ENCODE measurements around the gene USP24.
"Not testable (repeated sequence)": the region's sequence is repeated elsewhere in the genome, so short reads cannot be mapped to it uniquely, and the experiment has no call there.

Gene USP24

DNA sequence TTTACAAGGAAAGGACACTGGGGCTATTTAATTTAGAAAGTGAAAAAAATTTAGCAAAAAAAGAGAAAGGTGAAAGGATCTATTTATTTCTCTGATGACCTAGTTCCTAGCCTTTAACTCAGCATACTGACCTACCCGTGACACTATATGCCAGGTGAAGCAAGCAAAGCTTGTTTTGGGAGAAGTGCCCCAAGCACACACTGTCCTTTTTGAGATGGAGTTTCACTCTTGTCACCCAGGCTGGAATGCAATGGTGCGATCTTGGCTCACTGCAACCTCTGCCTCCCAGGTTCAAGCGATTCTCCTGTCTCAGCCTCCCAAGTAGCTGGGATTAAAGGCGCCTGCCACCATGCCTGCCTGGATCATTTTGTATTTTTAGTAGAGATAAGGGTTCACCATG is 14.6 kb upstream of the USP24 start:
- not testable (repeated sequence) for DNase-seq (ENCODE audit: low spot score)

DNA sequence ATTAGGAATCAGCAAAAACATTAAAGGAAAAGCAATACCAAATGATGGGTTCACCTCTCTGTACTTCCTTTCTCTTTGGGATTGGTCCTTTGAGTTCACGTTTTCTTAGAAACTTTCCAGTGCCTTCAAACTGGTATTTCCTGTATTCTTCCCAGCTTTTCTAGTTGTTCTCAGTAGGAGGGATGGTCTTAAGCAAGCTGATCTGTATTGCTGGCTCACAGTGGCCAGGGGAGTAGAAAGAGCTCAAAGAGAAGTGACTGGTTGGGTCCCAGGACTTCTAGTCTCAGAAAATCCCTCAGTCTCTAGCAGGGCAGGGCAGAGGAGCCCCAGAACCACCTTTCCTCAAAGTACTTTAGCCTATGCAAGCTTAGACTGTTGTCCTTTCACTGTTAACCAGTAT is 10.1 kb upstream of the USP24 start:
- no peak for DNase-seq (ENCODE audit: low spot score)

DNA sequence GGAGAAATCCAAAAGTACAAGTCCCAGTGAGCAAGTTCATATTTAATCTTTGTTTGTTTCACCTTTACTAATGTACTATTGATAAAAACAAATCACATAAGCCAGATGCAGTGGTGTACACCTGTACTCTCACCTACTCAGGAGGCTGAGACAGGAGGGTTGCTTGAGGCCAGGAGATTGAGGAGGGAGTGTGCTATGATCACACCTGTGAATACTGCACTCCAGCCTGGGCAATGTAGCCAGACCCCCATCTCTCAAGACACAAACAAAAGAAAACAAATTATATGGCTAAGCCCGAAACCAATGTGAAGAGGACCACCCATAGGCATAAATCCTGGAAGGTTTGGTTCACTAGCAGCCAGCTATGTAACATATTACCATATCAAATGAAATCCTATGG is 9.6 kb upstream of the USP24 start:
- no peak for DNase-seq (ENCODE audit: low spot score)

DNA sequence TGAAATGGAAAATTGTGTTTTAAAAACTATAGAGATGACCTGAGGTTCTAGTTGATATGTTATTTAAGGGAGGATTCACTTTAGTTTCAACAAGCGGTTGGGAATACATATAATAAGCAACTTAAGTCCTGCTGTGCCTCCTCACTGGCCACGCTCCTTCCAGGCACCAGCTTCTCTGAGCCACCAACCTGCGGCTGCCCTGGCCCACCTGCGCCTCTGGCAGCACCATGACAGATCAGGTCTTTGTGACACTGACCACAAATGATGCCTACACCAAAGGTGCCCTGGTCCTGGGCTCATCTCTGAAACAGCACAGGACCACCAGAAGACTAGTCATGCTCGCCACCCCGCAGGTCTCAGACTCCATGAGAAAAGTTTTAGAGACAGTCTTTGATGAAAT is 7.0 kb upstream of the USP24 start:
- no peak for DNase-seq (ENCODE audit: low spot score)

DNA sequence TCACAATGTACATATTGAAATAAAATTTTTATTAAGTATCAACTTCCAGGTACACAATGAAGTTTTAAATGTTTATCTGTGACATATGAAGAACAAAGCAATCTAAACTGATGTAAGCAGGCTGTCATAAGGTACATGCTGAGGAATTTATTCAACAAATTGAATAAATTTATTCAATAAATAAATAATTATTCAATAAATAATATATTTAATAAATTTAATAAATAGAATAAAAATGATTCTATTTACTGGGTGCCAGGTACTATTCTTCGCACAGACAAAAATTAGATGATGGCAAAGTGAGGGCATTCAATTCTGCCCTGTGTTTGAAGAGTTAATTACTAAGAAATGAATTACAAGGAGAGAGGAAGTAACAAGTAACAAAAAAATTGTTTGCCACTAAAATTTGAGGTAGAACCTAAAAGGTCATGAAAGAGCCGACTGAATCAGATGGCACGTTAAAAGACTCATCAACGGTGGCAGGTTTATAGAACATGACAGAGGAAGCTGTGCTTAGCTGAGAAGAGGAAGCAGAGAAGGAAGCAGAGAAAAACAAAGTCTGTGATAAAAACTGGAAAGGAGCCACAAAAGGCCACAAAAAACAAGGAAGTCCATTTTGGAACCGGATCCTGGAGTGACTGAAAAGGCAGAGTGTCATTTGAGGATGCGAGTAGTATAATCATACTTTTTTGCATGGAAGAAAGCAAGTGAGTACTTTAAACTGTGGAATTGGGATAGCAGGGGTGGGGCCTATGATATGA is 2.2 kb upstream of the USP24 start:
- DNase-seq (ENCODE audit: low spot score), result no peak

DNA sequence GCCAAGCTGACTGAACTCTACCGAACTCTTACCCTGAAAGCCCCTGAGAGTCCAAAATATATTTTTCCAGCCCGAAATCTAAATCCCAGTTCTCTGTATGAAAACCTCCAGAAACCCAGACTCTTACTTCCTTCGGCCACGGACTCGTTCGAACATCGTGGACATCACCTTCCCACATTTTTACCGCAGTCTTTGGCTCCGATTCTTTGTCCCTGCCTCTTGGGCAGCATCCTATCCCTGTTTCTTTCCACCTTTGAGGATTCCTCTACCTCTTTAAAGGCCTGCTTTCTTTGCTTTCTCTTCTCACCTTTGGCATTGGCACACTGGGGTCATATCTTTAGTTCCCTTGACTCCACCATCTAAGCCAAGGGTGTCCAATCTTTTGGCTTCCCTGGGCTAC is 932 bp upstream of the USP24 start:
- no peak for DNase-seq (ENCODE audit: low spot score)

DNA sequence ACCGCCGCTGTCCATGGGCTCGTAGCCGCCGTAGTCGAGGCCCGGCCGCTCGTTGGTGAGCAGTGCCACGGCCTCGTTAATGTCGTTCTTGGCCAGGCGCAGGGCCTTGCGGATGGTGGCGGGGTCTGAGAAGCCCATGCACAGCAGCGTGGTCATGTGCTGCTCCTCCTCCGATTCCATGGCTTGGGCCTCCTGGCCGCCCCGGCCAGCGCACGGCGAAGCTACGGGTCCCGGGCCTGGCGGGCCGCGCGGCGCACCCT is 300 bp downstream of the USP24 start:
- DNase-seq (ENCODE audit: low spot score), result no peak

DNA sequence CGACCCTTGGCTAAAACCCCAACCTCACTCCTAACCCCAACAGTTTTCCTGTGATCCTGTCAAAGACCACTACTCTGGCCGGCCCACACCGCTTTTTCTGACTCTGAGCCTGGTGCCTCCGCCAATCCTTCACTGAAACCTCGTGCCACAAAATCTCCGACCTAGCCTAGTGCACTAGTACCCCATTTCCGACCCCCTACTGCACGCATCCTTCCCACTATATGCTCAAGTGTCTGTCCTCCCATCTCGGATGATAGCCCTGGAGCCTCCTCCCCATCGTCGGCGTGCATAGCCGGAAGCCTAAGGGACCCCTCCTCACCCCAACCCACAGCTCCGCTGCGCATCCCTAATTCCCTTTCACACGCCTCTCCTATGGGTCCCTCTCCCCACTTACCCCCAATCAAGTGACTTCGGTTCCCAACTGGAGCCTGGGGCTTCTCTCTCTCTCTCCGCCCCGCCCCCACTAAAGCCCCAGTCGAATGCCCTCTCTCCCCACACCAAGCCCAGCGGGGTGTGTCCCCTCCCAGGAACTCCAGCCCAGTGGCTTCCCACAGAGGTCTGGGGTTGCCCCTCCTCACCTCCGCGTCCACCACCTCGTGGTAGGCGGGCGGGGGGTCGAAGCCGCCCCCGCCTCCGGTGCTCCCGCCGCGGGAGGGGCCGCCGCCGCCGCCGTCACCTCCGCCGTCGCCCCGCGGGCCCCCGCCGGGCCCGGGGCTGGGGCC is 791 bp downstream of the USP24 start:
- DNase-seq (ENCODE audit: low spot score), result no peak

DNA sequence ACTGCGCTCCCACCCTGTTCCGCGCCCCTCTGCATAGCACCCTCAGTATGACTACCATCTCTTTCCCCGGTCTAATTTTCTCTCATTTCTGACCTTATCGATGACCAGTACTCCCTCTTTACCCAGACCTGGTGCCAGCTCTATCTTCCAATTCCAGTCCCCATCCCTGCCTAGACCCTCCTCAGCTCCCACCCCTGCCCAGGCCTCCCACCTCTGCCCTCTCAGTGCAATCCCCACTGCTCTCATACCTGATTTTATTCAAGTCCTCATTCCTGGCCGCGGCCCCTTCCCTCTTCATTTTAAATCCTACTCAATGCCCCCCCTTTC is 1.3 kb downstream of the USP24 start:
- DNase-seq (ENCODE audit: low spot score), result no peak

DNA sequence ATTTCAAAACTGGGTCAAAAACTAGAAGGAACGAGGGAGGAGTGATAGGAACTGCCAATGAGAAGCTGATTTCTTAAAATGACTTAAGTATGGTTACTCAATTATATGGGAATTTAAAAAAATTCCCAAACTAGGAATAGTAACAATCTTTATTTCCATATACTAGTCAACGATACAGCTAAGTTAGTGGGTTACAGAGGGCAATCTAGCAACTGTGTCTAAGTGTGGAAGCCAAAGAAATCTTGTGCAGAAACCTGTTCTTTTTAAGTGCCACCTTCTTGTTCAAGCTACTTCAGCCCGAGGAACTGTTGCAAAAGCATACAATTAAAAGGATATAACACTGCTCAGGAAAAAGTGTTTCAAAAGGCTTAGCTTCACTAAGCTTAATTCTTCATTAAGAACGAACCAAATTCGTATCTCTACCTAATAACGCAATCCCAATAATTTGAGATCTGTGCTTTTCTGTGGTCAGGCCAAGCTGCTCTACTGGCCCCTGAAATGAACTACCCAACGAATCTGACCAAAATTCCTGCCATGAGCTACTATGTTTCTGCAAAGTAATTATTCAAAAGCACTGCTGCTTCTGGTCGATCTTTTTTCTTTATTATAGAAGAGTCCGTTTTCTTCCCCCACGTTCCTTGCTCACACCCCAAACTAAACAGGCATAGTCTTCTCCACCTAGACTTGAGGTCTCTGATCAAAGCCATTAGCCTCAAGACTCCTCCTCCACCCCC is 1.8 kb downstream of the USP24 start:
- DNase-seq (ENCODE audit: low spot score), result no peak

DNA sequence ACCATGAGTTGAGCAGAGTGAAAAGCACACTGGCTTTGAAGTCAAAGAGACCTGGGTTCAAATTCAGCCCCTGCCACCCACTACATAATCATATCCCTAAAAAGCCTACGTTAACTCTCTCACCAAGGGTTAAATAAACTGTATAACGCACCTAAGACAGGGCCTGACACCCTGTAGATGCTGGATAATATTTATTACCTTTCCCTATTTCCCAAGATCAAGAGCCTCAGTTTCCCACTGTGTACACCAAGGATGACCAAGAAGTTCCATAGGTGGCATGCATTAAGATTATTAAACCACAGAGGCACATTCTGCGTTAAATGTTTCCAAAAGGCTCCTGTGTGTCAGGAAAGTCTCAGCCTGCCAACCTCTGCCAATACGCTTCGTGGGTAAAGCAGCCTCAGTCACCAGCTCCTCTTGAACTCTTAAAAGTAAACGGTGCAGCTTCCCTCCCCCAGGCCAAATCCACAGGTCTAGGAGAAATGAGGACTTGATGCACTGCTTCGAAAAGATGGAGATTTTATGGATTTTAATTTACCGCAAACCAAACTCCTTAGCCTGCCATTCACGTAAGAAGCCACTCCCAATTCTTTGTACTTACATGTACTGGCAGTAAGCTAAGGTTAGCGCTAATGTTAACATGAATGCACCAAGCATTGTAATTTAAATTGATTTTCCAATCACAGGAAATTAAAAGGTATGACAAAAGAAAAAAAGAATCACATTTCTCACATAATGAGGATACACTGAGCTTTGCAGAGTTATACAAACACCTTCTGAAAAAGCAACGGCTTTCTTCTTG is 2.6 kb downstream of the USP24 start:
- DNase-seq (ENCODE audit: low spot score), result no peak

DNA sequence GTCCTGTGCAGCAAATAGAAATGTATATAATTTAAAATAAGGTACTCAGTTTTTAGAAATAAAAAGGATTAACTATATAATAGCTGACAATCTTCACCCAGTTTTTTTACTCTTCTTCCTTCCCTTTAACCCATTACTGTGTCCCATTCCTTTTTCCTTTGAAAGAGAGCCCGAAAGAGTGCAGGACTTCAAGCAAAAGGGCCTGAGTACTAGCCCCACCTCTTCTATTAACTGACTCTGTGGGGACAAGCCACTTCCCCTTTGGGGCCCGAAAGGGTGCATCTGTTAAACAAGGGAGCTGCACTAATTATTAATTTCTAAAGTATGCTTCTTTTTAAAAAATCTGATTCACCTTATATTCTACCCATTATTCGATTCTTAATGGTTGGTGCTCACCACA is 3.3 kb downstream of the USP24 start:
- DNase-seq (ENCODE audit: low spot score), result no peak

DNA sequence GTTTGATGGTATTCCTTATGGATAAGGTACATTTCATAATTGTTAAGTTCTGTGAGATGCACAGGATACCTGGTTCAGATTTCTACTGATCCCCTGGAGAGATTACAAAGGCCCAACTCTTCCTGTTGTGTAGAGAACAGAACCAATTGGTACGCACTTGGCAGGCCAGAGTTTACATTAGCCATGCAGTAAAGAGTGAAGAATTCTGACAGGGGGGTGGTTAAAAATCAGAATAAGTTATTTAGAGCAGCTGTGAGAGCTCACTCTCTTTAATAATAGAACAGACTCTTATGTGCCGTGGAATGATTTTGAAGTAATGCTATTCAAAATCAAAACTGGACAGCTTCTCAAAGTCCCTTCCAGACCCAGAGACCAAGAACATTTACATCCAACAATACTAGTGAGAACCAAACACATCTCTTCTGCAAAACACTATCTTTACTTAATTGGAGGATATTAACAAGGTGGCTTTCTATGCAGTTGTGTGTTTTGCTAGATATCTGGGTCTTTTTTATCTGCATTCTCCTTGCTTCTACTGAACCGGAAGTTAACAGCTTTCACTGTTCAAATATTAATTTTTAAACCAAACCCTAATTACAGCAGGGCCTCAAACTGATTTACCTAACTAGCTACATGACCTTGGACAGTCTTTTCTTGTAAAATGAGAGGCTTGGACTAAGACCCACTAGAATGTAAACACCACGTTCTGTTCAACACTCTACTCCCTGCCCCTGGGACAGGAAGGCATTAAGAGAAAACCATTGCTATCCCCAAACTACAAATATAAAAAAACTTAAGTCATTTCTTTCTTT is 4.0 kb downstream of the USP24 start:
- DNase-seq (ENCODE audit: low spot score), result no peak

DNA sequence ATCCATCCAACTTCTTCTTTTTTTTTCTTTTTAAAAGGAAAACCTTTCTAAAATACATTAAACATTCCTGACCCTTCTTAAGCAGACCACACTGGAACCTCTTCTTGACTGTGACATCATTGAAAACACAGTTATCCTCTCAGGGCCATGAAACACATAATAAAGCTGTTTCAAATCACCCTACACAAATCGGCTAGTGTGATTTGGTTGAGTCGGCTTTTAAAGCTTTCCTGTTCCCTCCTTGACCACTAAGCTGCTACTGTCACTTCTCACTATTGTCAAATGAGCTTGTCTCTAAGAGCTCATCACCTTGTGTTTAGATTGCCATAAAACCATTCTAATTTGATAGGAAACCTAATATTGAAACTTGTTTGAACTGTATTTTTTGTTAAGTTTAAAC is 5.9 kb downstream of the USP24 start:
- DNase-seq (ENCODE audit: low spot score), result no peak

DNA sequence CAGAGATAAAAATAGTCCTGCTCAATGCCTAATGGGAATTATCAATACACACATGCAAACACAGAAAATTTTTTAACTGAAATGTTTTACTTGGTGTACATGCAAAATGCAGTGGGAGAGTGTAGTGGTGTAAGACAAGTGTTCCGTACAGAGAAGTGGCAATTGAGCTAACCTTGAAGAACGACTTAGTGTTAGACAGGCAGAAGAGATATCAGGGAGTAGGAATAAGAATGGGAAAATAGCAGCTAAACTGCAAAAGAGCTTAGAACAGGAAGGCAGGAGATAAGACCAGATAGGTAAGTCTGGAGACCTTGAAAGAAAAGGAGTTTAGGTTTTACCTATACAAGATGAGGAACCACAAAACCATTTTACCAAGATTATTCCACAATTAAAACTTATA is 9.0 kb downstream of the USP24 start:
- DNase-seq (ENCODE audit: low spot score), result no peak

DNA sequence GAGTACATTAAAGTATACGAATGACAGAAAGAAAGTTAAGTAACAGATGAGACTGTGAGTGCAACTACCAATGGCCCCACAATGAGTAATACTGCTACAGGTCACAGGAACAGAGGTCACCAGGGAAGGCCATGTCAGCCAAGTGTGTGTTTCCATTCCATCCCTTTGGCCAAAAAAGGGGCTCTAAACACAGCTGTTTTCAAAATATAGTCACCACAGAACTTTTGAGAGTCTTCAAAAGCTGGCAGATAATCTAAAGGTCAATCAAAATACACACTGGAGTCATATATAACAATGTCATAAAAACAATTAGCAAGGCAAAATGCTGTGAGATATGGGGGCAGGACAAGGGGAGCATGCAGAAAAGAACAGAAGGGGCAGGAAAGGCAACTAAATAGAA is 10.2 kb downstream of the USP24 start:
- no peak for DNase-seq (ENCODE audit: low spot score)

DNA sequence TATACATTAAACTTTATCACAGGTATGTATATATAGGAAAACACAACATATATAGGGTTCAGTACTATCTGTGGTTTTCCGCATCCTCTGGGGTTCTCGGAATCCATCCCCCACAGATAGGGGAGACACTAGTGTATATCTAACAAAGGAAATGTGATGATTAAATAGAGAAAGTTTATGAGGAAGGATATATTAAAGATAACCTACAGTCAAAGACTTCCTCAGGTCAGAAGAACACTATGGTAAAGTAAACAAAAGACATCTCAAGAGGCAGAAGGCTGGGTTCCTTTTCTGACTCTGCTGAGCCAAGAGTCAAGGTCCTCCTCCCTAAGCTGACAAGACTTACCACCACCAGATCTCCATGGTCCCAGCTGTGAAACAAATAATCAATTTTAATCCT is 12.1 kb downstream of the USP24 start:
- no peak for DNase-seq (ENCODE audit: low spot score)

DNA sequence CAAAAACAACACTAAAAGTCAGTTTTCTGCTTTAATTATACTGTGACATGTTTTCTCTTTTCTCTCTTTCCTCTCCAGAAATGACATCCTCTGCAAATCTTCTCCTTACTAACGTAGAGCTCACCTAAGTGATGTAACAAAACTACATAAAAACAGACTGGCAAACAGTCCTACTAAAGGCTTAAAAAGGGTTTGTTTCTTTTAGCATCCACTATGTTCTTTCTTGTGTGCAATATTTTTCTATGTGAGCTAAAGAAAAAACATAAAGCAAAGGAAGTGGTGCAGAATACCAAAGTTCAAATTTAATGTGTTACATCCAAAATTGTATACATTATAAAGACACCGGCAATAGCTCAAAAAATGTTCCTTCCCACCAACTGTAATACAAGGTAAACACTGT is 14.5 kb downstream of the USP24 start:
- DNase-seq (ENCODE audit: low spot score), result no peak

DNA sequence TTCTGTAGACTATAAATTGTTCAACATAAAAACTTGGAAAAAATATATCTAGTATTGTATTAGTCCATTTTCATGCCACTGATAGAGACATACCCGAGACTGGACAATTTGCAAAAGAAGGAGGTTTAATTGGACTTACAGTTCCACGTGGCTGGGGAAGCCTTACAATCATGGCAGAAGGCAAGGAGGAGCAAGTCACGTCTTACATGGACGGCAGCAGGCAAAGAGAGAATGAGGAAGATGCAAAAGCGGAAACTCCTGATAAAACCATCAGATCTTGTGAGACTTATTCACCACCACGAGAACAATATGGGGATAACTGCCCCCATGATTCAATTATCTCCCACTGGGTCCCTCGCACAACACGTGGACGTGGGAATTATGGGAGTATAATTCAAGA is 15.4 kb downstream of the USP24 start:
- not testable (repeated sequence) for DNase-seq (ENCODE audit: low spot score)

DNA sequence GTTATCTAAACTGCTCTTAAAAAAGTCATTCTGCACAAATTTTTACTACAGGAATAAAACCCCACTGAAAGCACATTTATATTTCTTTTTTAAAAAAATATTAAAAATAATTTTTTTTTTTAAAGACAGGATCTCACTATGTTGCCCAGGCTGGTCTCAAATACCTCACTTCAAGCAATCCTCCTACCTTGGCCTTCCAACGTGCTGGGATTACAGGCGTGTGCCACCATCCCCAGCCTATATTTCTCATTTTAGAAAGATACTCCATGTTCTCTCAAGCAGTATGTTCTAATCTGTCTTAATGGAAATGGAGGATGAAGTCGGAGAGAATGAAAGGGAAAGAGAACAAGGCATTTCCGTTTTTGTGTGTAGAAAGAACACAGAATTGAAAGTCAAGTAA is 17.1 kb downstream of the USP24 start:
- no peak for DNase-seq (ENCODE audit: low spot score)

DNA sequence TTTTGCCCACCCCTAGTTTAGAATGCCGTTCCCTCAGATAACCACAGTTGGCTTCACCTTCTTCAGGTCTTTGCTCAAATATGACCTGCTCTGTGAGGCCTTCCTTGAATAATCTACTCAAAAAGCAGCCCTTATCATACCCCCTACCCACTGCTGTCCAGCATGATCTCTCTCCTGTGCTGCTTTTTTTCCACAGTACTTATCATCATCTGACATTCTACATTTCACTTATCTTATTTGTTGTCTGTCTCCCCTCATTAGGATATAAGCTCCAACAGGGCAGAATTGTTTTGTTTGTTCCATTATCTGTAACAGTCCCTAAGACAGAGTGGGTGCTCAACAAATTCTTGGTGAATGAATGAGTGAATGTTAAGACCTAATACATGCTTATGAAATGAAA is 18.1 kb downstream of the USP24 start:
- no peak for DNase-seq (ENCODE audit: low spot score)

DNA sequence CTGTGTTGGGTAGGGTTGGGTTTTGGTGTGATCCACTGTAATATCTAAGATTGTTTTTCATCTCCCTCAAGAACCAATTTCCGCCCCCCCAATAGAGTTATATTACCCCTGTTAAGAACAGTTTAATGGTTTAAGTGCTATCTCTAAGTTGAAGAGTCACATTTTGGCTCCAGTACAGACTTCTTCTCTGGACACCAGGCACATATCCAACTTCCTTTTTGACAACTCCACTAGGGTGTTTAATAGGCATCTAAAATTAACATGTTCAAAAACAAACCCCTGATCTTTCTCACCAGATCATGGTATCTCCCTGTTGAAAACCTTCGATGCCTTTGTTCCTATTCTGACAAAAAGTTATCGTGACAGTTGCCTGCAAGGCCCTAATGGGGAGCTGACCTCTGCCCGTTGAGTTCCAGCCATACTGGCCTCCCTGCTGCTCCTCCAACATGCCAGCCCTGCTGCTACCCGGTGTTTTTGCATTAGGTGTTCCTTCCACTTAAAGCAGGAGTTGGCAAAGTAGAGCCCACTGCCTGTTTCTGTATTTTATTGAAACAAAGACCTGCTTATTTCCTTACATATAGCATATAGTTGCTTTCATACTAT is 18.6 kb downstream of the USP24 start:
- DNase-seq (ENCODE audit: low spot score), result no peak
